K562 (cell line): ENCODE measurements around the gene KIF3A. TPM values are rescaled to one million over a fixed set of nuclear protein-coding genes. Genes with fewer than 3 reads are reported as not detected.

Source experiments
- FOXJ3 ChIP-seq: sonication (generic); formaldehyde crosslinking; IDR thresholded peaks from 2 replicates; pipeline ENCODE4 v1.4.0; 2020; ENCODE audit warnings: mild to moderate bottlenecking, missing genetic modification reagents
- OTX1 ChIP-seq: fragments of 450-650 bp; formaldehyde crosslinking; IDR thresholded peaks from 2 replicates; pipeline ENCODE4 v1.4.0; 2022; ENCODE audit warnings: mild to moderate bottlenecking
- RBFOX2 ChIP-seq: fragments of 200-400 bp; formaldehyde crosslinking; IDR thresholded peaks from 2 replicates; pipeline ENCODE4 v1.6.1; 2017; ENCODE audit warnings: low read depth, mild to moderate bottlenecking, low read length, moderate library complexity
- SIN3B ChIP-seq: fragments of 450-650 bp; IDR thresholded peaks from 2 replicates; pipeline ENCODE4 v1.6.1; 2017; ENCODE audit warnings: low read depth, mild to moderate bottlenecking, moderate library complexity
- ZNF830 ChIP-seq: fragments of 250-450 bp; sonication (Bioruptor Pico); IDR thresholded peaks from 2 replicates; pipeline ENCODE4 v1.5.0; 2021; ENCODE audit warnings: mild to moderate bottlenecking
- polyA plus RNA-seq, 8 experiments: library from polyadenylated mRNA; depleted of rRNA in 4 of 8; stranded (reverse) in 5 of 8; unstranded in 3 of 8; fragments of >200 nt; fragmentation: Nextera tagmentation in 2 of 8; fragmentation: Illumina TruSeq in 1 of 8; extraction: Ambion mirVana in 2 of 8; extraction: Trizol in 1 of 8; gene quantifications; 2 replicates each; pipeline versions ENCODE4 v1.2.1 to v1.2.3, GENCODE V29; 2011 to 2014; ENCODE audit warnings: inconsistent platforms in 1 of 8, missing spikeins in 1 of 8
- total RNA-seq, 7 experiments: library from RNA; depleted of rRNA in 6 of 7; stranded (reverse); fragments of >200 nt in 6 of 7; fragmentation: Illumina TruSeq in 2 of 7; extraction: Trizol in 2 of 7; gene quantifications; 2 replicates each; pipeline versions ENCODE4 v1.2.1 to v1.2.3, GENCODE V29; 2011 to 2021; ENCODE audit warnings: low replicate concordance in 1 of 7
- TF ChIP-seq, protein P1 (sequence below): sonication (generic); formaldehyde crosslinking; IDR thresholded peaks from 2 replicates; pipeline ENCODE4 v1.8.0; 2022; ENCODE audit warnings: mild to moderate bottlenecking, missing genetic modification reagents
- TF ChIP-seq, protein P2 (sequence below), 2 experiments: fragments of 150-350 bp in 1 of 2; IDR thresholded peaks; 2 replicates each; pipeline ENCODE4 v1.6.1; 2012 to 2016; ENCODE audit warnings: low read depth in 2 of 2, low read length in 2 of 2, mild to moderate bottlenecking in 1 of 2, moderate library complexity in 1 of 2
- TF ChIP-seq, protein P3 (sequence below), 2 experiments: IDR thresholded peaks; 2 replicates each; pipeline ENCODE4 v1.6.1; 2012; ENCODE audit warnings: improper control_type of control experiment in 2 of 2, low read depth in 2 of 2, low read length in 2 of 2, borderline replicate concordance in 1 of 2
- TF ChIP-seq, protein P4 (sequence below): fragments of 250-450 bp; sonication (Bioruptor Pico); IDR thresholded peaks from 2 replicates; pipeline ENCODE4 v1.5.1; 2021; ENCODE audit warnings: mild to moderate bottlenecking
- TF ChIP-seq, protein P5 (sequence below), 2 experiments: fragments of 450-650 bp; conservative IDR thresholded peaks; 2 replicates each; pipeline ENCODE4 v1.6.1; 2017; ENCODE audit warnings: mild to moderate bottlenecking in 2 of 2, moderate library complexity in 2 of 2

The KIF3A gene
- total and polyA plus RNA-seq, 9 of the 15 experiments (the other 6 are each of a cell fraction or from before 2014, with no cell fraction given): 1.5 to 7.8 (median 6.0) TPM

GRCh38 chr5:132662925-132663770 is 74.2 kb downstream of the KIF3A start (continued):
- TF ChIP-seq, protein P1, sequence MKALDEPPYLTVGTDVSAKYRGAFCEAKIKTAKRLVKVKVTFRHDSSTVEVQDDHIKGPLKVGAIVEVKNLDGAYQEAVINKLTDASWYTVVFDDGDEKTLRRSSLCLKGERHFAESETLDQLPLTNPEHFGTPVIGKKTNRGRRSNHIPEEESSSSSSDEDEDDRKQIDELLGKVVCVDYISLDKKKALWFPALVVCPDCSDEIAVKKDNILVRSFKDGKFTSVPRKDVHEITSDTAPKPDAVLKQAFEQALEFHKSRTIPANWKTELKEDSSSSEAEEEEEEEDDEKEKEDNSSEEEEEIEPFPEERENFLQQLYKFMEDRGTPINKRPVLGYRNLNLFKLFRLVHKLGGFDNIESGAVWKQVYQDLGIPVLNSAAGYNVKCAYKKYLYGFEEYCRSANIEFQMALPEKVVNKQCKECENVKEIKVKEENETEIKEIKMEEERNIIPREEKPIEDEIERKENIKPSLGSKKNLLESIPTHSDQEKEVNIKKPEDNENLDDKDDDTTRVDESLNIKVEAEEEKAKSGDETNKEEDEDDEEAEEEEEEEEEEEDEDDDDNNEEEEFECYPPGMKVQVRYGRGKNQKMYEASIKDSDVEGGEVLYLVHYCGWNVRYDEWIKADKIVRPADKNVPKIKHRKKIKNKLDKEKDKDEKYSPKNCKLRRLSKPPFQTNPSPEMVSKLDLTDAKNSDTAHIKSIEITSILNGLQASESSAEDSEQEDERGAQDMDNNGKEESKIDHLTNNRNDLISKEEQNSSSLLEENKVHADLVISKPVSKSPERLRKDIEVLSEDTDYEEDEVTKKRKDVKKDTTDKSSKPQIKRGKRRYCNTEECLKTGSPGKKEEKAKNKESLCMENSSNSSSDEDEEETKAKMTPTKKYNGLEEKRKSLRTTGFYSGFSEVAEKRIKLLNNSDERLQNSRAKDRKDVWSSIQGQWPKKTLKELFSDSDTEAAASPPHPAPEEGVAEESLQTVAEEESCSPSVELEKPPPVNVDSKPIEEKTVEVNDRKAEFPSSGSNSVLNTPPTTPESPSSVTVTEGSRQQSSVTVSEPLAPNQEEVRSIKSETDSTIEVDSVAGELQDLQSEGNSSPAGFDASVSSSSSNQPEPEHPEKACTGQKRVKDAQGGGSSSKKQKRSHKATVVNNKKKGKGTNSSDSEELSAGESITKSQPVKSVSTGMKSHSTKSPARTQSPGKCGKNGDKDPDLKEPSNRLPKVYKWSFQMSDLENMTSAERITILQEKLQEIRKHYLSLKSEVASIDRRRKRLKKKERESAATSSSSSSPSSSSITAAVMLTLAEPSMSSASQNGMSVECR (CRISPR knock-in tag): 0 out of 2 replicates have a peak, but pooled peaks have one; percentile 24
- no peak for TF ChIP-seq OTX1 (CRISPR knock-in tag)
- TF ChIP-seq ZNF830 (CRISPR knock-in tag): peak; percentile 43; the same call in 1 of the 2 replicates
- TF ChIP-seq SIN3B: no peak
- TF ChIP-seq, protein P2, sequence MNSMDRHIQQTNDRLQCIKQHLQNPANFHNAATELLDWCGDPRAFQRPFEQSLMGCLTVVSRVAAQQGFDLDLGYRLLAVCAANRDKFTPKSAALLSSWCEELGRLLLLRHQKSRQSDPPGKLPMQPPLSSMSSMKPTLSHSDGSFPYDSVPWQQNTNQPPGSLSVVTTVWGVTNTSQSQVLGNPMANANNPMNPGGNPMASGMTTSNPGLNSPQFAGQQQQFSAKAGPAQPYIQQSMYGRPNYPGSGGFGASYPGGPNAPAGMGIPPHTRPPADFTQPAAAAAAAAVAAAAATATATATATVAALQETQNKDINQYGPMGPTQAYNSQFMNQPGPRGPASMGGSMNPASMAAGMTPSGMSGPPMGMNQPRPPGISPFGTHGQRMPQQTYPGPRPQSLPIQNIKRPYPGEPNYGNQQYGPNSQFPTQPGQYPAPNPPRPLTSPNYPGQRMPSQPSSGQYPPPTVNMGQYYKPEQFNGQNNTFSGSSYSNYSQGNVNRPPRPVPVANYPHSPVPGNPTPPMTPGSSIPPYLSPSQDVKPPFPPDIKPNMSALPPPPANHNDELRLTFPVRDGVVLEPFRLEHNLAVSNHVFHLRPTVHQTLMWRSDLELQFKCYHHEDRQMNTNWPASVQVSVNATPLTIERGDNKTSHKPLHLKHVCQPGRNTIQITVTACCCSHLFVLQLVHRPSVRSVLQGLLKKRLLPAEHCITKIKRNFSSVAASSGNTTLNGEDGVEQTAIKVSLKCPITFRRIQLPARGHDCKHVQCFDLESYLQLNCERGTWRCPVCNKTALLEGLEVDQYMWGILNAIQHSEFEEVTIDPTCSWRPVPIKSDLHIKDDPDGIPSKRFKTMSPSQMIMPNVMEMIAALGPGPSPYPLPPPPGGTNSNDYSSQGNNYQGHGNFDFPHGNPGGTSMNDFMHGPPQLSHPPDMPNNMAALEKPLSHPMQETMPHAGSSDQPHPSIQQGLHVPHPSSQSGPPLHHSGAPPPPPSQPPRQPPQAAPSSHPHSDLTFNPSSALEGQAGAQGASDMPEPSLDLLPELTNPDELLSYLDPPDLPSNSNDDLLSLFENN (IDR thresholded peaks at IDR 0.05; ENCODE audit: low read depth in 2 of 2, low read length in 2 of 2): no peak
- TF ChIP-seq, protein P3, sequence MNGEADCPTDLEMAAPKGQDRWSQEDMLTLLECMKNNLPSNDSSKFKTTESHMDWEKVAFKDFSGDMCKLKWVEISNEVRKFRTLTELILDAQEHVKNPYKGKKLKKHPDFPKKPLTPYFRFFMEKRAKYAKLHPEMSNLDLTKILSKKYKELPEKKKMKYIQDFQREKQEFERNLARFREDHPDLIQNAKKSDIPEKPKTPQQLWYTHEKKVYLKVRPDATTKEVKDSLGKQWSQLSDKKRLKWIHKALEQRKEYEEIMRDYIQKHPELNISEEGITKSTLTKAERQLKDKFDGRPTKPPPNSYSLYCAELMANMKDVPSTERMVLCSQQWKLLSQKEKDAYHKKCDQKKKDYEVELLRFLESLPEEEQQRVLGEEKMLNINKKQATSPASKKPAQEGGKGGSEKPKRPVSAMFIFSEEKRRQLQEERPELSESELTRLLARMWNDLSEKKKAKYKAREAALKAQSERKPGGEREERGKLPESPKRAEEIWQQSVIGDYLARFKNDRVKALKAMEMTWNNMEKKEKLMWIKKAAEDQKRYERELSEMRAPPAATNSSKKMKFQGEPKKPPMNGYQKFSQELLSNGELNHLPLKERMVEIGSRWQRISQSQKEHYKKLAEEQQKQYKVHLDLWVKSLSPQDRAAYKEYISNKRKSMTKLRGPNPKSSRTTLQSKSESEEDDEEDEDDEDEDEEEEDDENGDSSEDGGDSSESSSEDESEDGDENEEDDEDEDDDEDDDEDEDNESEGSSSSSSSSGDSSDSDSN (IDR thresholded peaks at IDR 0.05; ENCODE audit: borderline replicate concordance in 1 of 2, low read depth in 2 of 2, low read length in 2 of 2): no peak
- peak; percentile 59 for TF ChIP-seq RBFOX2
- TF ChIP-seq, protein P4, sequence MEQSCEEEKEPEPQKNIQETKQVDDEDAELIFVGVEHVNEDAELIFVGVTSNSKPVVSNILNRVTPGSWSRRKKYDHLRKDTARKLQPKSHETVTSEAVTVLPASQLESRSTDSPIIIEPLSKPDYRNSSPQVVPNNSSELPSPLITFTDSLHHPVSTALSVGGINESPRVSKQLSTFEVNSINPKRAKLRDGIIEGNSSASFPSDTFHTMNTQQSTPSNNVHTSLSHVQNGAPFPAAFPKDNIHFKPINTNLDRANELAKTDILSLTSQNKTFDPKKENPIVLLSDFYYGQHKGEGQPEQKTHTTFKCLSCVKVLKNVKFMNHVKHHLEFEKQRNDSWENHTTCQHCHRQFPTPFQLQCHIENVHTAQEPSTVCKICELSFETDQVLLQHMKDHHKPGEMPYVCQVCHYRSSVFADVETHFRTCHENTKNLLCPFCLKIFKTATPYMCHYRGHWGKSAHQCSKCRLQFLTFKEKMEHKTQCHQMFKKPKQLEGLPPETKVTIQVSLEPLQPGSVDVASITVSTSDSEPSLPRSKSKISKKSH (CRISPR knock-in tag): no peak
- no peak for TF ChIP-seq FOXJ3
- TF ChIP-seq, protein P5, sequence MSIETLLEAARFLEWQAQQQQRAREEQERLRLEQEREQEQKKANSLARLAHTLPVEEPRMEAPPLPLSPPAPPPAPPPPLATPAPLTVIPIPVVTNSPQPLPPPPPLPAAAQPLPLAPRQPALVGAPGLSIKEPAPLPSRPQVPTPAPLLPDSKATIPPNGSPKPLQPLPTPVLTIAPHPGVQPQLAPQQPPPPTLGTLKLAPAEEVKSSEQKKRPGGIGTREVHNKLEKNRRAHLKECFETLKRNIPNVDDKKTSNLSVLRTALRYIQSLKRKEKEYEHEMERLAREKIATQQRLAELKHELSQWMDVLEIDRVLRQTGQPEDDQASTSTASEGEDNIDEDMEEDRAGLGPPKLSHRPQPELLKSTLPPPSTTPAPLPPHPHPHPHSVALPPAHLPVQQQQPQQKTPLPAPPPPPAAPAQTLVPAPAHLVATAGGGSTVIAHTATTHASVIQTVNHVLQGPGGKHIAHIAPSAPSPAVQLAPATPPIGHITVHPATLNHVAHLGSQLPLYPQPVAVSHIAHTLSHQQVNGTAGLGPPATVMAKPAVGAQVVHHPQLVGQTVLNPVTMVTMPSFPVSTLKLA (conservative IDR thresholded peaks at IDR 0.05): peak; percentile 94
